Measurements from ENCODE around the gene APOBEC4.

APOBEC4 gene

GRCh38 chr1:183600634-183601033 lies 52.5 kb downstream of the APOBEC4 start:
- DNase-seq (ENCODE audit: low read depth in 2 of 2) = no peak

- no peak for DNase-seq (ENCODE audit: low read depth in 2 of 2)
Observed at GRCh38 chr1:183600136-183600535, 53.0 kb downstream of the APOBEC4 start.

- no peak for DNase-seq (ENCODE audit: low read depth in 2 of 2)
Observed at GRCh38 chr1:183598386-183598785, 54.7 kb downstream of the APOBEC4 start.

- DNase-seq (ENCODE audit: low read depth in 2 of 2) = no peak
Observed at GRCh38 chr1:183597656-183598347, 55.3 kb downstream of the APOBEC4 start.

GRCh38 chr1:183596500-183596899 lies 56.6 kb downstream of the APOBEC4 start:
- no peak for DNase-seq (ENCODE audit: low read depth in 2 of 2)
